ENCODE measurements around the gene RHEBL1. TPM values are rescaled to one million over a fixed set of nuclear protein-coding genes. Genes with fewer than 3 reads are reported as not detected.

RHEBL1 gene
- total RNA-seq, 4 donors from 2014 or later: 1.1 to 4.3 TPM; not detected in 2

GRCh38 chr12:49015196-49015595 is 54.6 kb downstream of the RHEBL1 start:
- WGBS, 2 donors: 77 to 82% methylated on average over 1 of the region's 1 CpG
- TF ChIP-seq EP300 (IDR thresholded peaks at IDR 0.05): no peak
- no peak for TF ChIP-seq POLR2A (IDR thresholded peaks at IDR 0.05)
- TF ChIP-seq, protein P1, sequence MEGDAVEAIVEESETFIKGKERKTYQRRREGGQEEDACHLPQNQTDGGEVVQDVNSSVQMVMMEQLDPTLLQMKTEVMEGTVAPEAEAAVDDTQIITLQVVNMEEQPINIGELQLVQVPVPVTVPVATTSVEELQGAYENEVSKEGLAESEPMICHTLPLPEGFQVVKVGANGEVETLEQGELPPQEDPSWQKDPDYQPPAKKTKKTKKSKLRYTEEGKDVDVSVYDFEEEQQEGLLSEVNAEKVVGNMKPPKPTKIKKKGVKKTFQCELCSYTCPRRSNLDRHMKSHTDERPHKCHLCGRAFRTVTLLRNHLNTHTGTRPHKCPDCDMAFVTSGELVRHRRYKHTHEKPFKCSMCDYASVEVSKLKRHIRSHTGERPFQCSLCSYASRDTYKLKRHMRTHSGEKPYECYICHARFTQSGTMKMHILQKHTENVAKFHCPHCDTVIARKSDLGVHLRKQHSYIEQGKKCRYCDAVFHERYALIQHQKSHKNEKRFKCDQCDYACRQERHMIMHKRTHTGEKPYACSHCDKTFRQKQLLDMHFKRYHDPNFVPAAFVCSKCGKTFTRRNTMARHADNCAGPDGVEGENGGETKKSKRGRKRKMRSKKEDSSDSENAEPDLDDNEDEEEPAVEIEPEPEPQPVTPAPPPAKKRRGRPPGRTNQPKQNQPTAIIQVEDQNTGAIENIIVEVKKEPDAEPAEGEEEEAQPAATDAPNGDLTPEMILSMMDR (IDR thresholded peaks at IDR 0.05): no peak
- H3K4me3 ChIP-seq: no peak overlapping the region
- H3K27ac ChIP-seq: no peak overlapping the region
- no peaks in the 10 kb centered on the region for H3K9me3 ChIP-seq
- H3K36me3 ChIP-seq: peaks cover 0 to 33% (median 13%) of the 10 kb centered on the region in 3 donors
- peaks cover 0 to 40% (median 16%) of the 10 kb centered on the region in 4 donors for H3K4me1 ChIP-seq
- DNase-seq (ENCODE audit: low spot score in 2 of 2): no peak
- no peaks in the 10 kb centered on the region for H3K27me3 ChIP-seq

Other genes with a start within 250 kb of the RHEBL1 start
- 10 to 100 TPM; 40.9 to 73.7 (median 49.8) TPM for gene DDX23, start 217.8 kb downstream of the RHEBL1 start, total RNA-seq
- gene RND1, start 204.1 kb downstream of the RHEBL1 start, total RNA-seq: 1 to 10 TPM in 1 of 4 donors, not detected in 3; 1.8 TPM
- 10 to 100 TPM in 2 of 4 donors, 1 to 10 TPM in 2; 6.1 to 13.6 (median 10.7) TPM for gene FKBP11, start 144.5 kb downstream of the RHEBL1 start, total RNA-seq
- gene ARF3, start 112.5 kb downstream of the RHEBL1 start, total RNA-seq: 10 to 100 TPM; 45.3 to 55.2 (median 49.3) TPM
- gene WNT10B, start 98.2 kb downstream of the RHEBL1 start, total RNA-seq: 10 to 100 TPM in 1 of 4 donors, 1 to 10 TPM in 2, under 1 TPM in 1; 0.60 to 11.0 (median 3.6) TPM
- not detected for gene WNT1, start 91.7 kb downstream of the RHEBL1 start, total RNA-seq
- gene DDN, start 70.6 kb downstream of the RHEBL1 start, total RNA-seq: not detected
- gene PRKAG1, start 51.2 kb downstream of the RHEBL1 start, total RNA-seq: 10 to 100 TPM; 40.6 to 60.7 (median 46.1) TPM
- gene KMT2D, start 9.2 kb downstream of the RHEBL1 start, total RNA-seq: 100 to 1,000 TPM in 1 of 4 donors, 10 to 100 TPM in 3; 53.5 to 102 (median 76.9) TPM
- 10 to 100 TPM; 55.5 to 94.7 (median 60.1) TPM for gene DHH, start 24.8 kb upstream of the RHEBL1 start, total RNA-seq
- 10 to 100 TPM; 50.3 to 97.5 (median 73.0) TPM for gene LMBR1L, start 40.9 kb upstream of the RHEBL1 start, total RNA-seq
- 100 to 1,000 TPM; 516 to 967 (median 709) TPM for gene TUBA1B, start 61.4 kb upstream of the RHEBL1 start, total RNA-seq
- 100 to 1,000 TPM; 264 to 402 (median 307) TPM for gene TUBA1A, start 119.1 kb upstream of the RHEBL1 start, total RNA-seq
- gene TUBA1C, start 195.1 kb upstream of the RHEBL1 start, total RNA-seq: 100 to 1,000 TPM in 1 of 4 donors, 10 to 100 TPM in 3; 45.5 to 142 (median 55.1) TPM
- gene PRPH, start 225.2 kb upstream of the RHEBL1 start, total RNA-seq: under 1 TPM in 3 of 4 donors, not detected in 1; 0.20 to 0.84 (median 0.22) TPM

Data from tibial nerve (tissue), 4 donors.